NCI-H69 (cell line): ENCODE data around the gene SPTBN1.
A peak's percentile ranks its signal among the peaks of the same experiment; 100 is the strongest.

Experiments used
- DNase-seq: peaks from one replicate; lab custom pipeline; 2025; lab: John Stamatoyannopoulos, UW

Gene SPTBN1

DNA sequence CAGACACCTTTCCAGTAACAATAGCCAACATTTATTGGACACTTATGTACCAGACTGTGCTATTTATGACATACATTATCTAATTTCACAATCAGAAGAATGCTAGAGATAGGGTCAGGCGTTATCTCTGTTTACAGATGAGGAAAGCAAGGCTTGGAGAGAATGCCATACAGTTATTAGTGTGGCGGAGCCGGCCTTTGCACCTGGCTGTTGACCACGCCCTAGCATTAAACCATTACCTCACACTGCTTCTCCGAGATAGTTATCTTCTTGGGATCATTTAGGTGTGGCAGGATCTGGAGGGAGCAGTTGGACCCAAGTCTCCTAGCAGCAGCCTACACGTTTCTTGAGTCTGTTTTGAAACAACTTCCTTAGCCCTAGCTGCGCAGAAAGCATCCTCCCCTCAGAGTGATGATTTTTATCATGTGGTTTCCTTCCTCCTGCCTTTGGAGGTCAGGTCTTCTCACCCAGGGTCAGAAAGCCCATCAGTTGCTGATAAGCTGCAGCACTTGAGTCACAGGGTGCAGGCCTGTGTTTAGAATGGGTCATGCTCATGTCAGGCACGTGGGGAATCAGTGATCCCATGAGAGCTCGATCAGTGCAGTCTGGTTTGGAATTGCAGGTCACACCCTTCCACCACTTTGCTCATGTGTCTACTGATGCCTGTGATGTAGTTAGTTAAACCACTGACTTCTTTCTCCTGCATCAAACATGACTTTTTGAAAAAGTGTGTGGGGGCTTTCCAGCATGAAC lies 118.2 kb downstream of the SPTBN1 start:
- peak; percentile 48 for DNase-seq

DNA sequence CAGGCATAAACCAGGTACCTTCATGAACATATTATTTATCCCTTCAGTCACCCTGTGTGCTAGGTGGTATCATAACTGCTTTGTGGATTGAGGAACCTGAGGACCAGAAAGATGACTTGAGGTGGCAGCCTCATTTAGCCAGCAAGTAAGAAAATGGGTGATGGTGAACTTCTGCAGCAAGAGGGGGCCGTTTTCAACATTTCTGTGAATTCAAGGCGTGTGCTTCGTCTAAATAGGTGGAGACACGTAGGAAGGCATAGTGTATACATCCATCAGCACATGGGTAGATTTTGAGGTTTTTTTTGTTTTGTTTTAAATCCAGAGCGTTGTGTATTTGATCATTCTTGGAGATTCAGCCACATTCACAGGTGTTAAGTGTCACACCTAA lies 118.7 kb downstream of the SPTBN1 start:
- no peak for DNase-seq

DNA sequence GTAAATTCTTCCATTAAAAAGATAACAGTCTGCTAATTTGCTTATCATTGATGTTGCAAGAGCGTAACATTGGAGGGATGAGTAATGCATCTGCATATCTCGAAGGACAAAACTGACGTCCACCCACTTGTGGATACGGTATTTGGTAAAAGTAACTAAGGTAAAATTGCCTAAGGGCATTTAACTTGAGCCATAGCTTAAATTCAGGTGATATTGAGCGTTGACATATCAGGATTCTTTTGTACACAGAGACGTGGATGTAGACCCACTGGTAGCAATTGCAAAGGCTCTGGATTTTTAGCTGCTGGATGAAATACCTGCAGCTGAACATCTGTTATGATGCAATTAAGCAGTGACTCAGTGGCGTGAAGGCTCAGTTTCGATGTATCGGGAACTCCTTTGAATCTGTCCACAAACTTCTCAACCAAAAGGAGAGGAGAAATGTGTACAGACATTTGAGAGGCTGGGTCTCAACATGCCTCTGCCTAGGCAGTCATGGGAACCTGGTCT lies 119.3 kb downstream of the SPTBN1 start:
- DNase-seq: peak; percentile 35

DNA sequence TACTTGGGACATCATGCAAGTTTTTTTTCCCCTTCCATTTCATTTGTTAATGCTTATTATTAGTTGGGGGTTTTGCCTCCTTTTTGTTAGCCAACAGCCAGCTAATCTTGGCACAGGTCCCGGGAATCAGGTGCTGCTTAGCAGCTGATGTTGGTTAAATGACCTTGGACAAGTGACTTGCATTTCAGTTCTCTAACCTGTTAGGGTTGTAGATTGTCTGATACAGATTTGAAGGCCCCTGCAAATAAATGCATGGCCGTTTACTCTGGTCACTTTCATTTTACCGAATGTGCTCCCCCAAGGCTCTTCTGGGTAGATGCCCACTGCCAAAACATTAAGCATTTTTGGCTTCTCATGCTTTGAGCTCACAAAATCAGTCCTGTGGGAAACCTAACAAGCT lies 120.9 kb downstream of the SPTBN1 start:
- peak; percentile 80 for DNase-seq

DNA sequence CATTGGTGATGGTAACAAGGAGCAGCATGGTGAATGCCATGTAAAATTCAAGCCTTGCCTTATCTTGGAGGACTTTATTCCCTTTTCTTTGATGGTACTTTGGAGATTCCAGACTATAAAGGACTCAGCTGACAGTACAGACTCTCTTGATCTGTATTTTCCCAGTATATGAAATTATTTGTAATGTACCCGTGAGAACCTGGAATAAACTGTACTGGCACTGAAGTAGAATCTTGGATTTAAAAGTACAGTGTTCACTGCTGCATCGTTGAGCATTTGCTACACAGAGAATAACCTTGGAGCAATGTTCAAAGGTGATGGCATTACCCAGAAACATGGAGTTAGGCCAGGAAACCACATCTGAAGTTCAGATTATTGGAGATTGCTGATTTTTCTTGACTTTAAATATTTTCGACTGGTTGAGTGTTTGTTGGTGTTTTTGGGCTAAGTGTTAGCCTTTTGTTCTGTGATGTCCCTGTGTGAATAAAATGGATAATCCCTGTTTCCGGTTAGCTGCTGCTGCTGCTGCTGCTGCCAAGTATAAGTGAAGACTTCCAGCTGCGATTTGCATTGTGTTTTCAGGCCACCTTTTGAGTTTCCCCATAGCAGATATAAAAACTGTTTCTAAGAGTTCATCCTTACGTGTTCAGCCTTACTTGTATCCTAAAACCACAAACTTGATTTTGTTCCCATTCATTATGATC lies 122.0 kb downstream of the SPTBN1 start:
- peak; percentile 69 for DNase-seq

DNA sequence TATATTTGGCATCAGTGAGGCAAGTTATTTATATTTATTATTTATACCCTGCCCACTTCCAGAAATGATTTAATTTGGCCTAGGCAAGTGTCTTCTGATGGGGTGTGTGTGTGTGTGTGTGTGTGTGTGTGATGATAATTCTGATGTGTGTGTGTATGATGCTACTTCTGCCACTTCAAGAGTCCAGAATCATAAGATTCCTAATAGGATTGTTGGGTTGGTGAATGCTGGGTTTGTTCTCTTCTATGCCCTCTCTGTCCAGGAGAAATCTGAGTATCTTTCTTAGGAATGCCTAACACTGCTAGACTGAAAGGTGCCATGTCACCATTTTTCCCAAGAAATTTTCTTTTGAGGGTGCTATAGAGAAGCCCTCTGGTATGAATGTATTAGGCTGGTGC lies 122.5 kb downstream of the SPTBN1 start:
- DNase-seq: no peak

DNA sequence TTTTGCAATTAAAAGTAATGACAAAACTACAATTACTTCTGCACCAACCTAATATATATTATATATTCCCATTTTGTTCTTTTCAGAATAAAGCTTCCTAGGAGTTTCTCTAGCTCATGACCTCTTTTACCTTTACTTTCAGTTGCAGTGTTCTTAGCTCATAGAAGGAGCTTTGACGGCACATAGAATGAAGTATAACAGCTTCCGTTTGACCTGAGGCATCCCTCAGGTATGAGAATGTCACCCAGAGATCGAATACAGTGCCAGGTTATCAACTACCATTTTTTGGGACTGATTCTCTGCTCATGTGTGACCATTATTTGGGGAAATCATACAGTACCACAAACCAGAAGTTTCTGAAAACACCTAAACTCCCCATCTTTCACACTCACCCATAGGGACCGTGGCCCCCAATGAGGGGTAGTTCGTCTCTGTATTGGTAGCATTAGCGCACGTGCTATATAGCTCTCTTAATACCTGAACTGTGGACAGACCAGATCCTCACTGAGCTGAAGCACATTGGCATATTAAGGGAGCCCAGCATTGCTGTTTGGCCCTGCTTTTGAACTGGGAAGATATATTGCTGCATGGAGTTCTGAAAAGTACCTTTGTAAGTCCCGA lies 123.0 kb downstream of the SPTBN1 start:
- peak; percentile 45 for DNase-seq

DNA sequence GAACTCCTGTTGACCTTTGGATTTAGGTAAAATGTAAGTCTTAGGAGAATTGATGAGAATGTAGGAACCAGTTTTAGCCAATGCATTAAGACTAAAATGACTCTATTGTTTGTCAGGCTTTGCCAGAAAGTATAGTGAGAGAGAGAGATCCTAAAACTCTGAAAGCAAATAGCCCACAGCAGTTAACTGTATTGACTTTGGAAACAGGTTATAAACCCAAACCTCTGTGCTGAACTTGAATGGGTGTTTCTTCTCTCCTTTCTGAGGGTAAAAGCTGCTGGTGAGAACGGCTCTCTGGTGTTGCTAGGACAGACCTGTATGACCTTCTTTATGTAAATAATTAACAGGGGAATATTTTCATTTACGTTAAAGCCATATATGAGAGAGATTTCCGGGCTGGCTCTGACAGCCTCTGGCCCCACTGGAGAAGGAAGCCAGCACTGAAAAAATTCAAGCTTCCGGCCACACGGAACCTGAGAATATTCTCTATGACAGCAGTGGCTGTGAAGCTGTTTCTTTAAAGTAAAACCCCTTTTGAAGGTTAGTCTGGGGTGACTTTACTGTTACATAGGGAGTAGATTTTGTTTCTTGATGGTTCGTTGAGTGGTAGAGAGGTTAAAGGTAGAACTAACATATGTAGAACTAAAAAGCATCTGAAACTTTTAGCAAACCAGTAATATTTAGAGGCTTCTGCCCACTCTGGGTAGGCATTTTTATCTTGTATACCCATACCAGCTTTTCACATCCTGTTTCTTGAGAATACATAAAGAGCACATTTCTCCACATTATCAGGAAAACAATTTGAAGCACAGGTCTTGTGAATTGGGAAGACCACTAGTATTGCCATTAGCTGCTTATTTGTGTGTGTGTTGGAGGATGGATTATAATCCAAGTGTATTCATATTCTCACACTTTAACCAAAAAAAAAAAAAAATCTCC lies 123.8 kb downstream of the SPTBN1 start:
- peak; percentile 45 for DNase-seq

DNA sequence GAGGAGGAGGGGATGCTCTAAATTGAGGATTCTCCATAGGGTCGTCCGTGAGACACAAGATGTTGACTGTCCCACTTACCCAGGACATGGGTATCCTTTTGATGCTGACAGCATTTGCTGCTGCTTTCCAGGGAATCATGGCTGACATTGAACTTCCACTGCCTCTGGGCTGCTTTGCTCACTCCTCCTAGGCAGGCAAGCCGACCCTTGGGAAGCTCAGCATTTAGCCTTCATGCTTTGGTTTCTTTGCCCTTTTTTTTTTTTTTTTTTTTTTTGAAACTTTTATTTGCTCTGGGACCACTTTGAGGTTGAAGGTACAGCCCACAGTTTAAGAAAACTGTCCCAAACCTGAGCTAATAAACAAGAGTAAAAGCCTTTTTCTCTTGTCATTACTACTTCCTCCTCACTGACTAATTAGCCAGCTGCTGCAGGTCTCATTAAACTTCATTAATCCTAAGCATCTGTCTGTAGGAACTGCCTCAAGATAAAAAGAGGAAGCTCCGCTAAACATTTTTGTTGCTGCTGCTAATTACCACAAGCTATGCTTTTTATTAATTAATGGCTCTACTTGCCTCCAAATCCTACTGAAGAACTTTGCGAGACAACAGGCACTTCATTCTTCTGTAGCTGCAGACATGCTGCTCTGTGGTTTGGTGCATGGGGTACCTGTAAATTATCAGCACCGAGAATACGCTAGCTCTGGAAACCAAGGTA lies 125.4 kb downstream of the SPTBN1 start:
- peak; percentile 59 for DNase-seq

DNA sequence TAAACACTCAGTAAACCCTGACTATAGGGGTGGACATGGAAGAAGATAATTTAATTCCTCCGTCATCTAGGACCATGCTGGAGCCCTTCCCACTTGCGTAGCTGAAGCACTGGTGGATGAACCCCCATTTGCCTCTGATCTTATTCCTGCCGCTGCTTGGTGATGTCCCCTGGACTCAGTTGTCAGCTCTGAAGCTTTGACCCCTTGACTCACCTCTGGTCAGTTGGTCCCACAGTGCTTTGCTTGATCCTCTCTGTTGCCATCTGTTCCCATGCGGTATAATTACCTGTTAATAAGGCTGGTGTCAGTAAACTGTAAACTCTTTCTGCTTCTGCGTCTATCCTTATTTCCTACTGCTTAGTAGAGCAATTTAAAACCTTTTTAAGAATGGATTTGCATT lies 126.9 kb downstream of the SPTBN1 start:
- peak; percentile 48 for DNase-seq

DNA sequence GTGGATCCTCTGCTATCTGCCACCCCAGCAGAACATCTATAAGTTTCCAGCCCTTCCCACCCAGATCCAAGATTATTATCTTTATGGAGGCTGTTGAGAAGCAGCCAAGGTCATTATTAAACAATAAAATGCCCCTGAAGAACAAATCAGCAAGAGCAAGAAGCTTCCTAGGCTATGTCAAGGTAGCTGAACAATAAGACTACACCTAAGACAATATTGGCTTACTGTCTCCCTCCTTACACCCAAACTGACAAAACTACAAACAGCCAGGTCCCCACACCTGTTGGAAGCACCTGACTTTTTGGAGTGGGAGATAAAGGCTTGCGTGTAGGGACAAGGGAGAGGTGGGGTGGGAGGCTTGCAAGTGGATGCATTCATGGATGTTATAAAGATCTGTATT lies 128.5 kb downstream of the SPTBN1 start:
- DNase-seq: no peak

DNA sequence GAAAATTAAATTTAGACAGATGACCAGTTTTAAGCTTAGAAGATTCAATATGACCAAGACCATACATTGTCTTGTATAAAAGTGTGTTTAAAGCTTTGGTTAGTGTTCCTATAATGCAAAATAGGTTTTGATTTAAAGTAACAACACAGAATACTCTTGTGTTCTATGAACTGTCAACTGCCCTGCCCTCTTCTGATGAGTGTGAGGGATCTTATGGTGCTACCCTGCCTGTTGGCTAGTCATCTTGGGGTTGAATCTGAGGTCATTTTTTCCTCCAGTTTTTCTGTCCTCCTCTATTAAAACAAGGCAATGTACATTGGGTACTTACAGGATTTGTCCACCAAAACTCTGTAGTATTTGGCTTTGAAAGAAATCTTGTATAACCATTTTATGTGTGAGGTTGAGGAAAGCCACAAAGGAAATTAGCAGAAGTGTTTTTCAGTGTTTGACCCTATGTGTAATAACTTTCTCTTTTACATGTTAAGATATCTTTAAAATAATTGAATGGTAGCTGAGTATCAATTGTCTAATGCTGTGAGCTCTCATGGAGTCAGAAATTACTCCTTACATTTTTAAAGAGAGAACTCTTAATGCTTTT lies 129.1 kb downstream of the SPTBN1 start:
- DNase-seq: no peak

DNA sequence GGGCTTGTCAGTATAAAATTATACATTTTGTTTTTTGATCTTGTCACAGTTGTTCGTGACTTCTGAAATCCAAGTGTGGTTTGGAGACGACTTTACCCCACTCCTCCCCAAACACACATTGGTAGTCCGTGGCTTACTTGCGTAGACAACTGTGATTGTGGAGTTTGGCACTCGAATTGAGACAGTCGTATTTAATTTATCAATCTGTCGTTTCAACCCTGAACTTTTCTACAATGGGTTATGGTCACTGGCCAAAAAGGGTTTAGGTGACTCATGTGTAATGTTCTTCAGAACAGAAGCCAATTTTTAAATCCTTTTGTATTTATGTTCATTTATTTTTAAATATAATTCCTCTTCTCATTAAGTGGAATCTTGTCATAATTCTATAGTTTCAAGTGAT lies 129.9 kb downstream of the SPTBN1 start:
- DNase-seq: no peak

DNA sequence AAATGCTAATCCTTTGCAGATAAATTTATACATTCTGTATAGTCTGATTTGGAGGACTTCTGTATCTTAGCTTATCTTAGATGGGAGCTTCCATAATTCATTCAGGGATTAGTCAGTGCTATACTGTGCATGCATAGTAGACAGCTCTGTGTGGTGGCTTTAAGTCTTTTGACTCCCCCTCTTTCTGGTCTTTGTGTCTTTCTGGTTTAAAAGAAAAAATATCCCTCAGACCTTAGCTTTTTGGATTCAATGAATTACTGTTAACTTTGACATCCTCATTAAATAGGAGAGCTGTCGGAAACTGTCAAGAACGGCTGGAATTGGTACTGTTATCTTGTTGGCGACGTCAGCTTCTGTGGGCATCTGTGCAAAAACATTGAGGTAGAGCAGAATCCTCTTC lies 130.4 kb downstream of the SPTBN1 start:
- DNase-seq: no peak

DNA sequence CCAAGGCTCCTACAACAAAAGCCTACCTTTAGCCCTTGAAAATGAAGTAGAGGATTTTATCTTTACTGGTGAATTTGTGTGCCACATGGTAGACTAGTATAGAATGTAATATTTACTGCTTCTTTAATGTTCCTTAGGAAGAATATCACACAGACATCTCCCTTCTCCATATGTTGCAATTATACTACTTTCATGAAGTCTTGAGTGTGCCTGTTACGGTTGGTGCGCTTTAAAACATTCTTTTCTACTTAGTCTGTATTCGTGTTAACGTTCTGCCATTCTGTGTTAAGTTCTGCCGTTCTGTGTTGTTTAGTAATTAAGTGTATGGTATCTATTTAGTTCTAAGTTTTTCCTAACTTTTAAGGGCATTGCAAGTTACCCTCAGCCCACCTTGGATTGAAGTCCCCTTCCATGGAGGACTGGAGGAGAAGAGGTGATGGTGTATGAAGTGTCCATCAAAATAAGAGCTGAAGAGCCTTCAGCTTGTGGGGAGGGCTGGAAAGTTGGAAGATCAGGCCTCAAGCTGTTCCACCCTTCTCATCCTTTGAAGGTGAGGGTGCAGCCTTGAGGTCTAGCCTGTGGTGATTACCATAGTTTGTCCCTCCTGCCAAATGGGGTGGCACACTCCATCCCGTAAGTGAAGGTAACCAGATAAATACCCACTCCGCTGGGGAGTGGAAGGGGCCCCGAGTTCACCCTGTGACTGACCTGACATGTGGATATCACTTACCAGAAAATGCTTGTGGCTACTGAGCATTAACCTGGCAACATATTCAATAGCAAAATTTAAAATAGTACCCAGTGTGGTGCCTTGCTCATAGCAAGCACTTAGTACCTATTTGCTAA lies 131.3 kb downstream of the SPTBN1 start:
- no peak for DNase-seq

DNA sequence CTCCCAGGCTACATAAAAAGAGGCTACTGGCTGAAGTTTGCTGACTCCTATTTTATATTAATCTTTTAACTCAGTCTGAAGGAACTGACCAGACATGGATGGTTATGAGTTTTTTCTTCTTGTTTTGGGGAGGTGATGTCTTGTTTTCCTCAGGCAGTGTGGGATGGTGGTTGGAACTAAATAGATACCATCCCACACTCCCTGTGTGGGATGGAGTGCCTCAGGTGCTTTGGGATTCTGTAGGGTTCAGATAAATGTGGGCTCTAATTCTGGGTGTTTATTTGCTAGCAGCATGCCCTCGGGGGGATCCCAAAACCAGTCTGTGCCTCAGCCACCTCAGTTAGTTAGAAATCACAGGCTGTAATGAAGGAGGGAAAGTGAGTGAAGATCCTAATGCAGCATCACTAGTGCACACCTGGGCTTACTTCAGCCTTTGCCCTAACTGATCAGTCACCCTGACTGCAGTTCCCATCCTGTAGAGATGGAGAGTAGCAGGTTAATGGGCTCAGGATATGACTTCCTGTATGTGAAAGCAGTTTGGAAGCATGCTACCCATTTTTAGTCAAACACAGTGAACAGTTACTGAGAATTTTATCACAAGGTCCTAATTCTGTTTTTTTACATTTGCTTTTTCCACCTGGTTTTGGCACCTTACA lies 132.2 kb downstream of the SPTBN1 start:
- peak; percentile 30 for DNase-seq

DNA sequence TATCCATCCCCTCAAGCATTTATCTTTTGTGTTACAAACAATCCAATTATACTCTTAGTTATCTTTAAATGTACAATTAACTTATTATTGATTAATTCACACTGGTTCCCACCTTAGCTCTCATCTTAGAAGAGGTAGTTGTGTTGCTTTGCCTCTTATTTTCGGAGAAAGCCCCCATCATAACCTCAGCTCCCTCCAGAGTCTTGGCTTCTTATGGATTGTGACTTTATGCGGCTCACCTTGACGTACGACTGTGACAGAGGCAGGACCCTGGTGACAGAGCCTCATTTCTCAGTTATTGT lies 132.9 kb downstream of the SPTBN1 start:
- DNase-seq: no peak

DNA sequence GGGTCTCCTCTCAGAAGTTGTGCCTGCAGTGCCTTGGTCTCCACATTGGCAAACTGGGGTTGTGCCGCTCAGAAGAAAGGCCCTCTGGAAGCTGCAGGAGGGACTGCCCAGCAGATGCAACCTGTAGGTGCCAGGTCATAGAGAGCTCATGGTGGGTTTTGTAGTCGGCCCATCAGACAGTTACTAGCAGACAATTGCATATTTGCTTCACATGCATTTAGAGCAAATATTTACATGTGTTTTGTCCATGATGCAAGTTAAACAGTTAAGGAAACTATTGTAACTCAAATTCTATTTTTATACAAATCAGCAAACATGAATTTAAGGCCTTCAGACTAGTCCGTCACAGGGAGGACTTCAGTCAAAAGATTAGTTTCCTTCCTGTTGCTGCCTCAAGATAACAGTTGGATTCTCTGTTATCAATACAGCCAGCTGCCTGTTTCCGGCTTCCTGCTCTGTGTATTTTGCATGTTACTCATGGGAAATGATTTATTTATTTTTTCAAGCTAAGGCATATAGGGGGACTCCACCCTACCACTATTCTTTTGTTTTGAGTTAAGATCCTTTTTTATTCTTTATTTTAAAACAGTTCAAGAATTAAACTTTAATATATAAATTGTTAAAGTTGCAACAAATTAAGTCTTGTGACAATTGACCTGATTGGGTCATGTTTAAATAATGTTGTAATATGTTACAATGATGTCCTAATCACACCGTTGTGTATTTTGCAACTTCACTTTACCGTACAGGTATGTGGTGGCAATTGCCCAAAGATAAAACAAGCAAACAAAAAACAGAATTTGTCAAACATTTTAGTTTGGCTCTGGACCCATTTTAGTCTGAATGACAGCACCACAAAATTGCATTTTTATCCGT lies 133.5 kb downstream of the SPTBN1 start:
- peak; percentile 34 for DNase-seq
